ENCODE measurements around the gene SND1.

SND1 gene

GRCh38 chr7:128044064-128044463 is 392.1 kb downstream of the SND1 start:
- DNase-seq (ENCODE audit: low spot score): no peak

- no peak for DNase-seq (ENCODE audit: low spot score)
These were observed 393.2 kb downstream of the SND1 start for GRCh38 chr7:128045158-128045557.

DNA sequence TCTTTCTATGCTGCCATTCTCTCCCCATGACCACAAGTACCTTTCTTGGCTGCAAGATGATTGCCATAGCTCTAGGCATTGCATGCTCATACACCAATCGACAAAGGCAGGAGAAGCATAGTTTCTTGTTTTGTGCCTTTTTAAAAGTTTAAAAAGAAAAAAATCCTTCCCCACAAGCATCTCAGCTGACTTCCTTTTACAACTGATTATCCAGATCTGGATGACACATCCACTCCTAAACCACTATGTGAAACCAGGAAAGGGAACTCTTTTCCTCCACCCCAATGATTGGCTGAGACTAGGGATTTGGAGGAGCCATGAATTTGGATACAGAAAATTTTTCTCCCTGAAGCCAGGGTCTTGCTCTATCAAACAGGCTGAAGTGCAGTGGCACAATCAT is 393.8 kb downstream of the SND1 start:
- DNase-seq (ENCODE audit: low spot score): no peak

- DNase-seq (ENCODE audit: low spot score): no peak
These were observed 400.4 kb downstream of the SND1 start for GRCh38 chr7:128052404-128052803.

GRCh38 chr7:128053023-128053422 is 401.0 kb downstream of the SND1 start:
- DNase-seq (ENCODE audit: low spot score): no peak

GRCh38 chr7:128053991-128054390 is 402.0 kb downstream of the SND1 start:
- no peak for DNase-seq (ENCODE audit: low spot score)

GRCh38 chr7:128054511-128054910 is 402.5 kb downstream of the SND1 start:
- DNase-seq (ENCODE audit: low spot score): no peak

DNA sequence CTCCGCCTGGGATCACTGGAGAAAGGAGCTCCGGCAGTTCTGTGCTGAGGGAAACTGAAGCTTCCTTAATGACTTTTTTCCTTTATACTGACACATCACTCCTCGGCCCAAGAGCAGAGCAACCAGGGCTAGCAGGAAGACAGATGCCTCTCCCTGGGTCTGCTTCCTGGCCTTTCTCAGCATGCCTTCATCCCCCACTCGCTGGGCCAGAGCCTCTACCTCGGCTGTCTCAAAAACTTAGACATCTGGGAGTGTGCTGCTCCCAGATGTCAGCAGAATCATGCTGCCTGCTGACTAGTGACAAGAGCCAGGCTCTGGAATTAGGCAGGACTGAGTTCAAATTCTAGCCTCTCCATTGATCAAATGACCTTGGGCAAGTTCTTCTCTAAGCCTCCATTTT is 403.6 kb downstream of the SND1 start:
- no peak for DNase-seq (ENCODE audit: low spot score)

DNA sequence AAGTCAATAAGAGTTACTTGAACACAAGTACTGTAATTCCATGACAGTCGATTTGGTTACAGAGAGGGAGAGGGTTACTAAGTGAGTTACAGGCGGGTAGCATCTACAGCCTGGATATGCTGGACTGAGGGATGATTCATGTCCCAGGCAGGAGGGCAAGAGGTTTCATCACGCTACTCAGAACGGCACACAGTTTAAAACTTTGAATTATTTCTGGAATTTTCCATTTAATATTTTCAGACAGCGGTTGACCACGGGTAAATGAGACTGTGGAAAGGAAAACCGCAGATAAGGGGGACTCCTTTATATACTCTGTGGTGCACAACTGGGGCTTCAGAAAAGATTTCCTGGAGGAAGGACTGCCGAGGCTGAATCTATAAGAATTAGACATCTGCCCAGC is 404.9 kb downstream of the SND1 start:
- DNase-seq (ENCODE audit: low spot score): no peak

- DNase-seq (ENCODE audit: low spot score): no peak
These were observed 405.9 kb downstream of the SND1 start for GRCh38 chr7:128057909-128058308.

- no peak for DNase-seq (ENCODE audit: low spot score)
These were observed 407.4 kb downstream of the SND1 start for GRCh38 chr7:128059143-128059988.

GRCh38 chr7:128060018-128060417 is 408.0 kb downstream of the SND1 start:
- DNase-seq (ENCODE audit: low spot score): no peak

DNA sequence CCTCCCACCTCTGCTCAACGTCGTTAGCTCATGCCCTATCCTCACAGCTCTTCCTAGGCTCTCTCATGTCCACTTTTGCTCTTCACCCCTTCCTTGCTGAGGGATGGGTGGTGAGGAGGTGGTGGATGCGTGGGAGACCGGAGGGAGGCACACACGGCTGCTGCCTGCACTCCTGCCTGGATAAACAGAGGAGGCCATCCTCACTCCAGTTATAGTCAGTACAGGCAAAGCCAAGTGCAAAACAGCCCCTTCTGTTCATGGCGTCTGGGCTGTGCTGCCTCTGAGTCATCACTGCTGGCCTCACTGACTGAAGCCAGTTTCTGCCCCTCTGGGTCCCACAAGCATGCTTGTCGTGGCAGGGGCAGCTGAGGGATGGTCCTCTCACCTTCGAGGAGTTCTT is 411.1 kb downstream of the SND1 start:
- no peak for DNase-seq (ENCODE audit: low spot score)

GRCh38 chr7:128065872-128066271 is 413.9 kb downstream of the SND1 start:
- no peak for DNase-seq (ENCODE audit: low spot score)

GRCh38 chr7:128066395-128066794 is 414.4 kb downstream of the SND1 start:
- DNase-seq (ENCODE audit: low spot score): no peak

- DNase-seq (ENCODE audit: low spot score): no peak
These were observed 414.9 kb downstream of the SND1 start for GRCh38 chr7:128066858-128067257.

GRCh38 chr7:128067983-128068382 is 416.0 kb downstream of the SND1 start:
- no peak for DNase-seq (ENCODE audit: low spot score)

DNA sequence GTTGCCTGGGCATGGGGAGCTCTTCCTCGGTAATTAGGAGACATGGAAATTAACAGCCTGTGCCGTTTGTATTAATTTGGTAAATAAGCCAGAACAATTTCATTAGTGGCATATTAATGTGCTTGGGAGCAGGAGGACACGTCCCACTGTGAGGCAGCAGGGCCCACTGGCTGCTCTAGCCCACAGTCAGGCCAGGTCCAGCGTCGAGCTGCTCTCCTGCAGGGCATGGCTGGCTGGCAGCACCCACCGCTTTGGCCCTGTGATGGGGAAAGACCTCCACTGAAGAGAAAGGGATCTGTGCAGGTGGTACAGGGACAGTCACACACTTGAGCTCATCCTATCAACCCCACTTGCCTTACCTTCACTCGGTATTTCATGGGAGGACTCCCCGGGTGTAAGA is 416.8 kb downstream of the SND1 start:
- no peak for DNase-seq (ENCODE audit: low spot score)

DNA sequence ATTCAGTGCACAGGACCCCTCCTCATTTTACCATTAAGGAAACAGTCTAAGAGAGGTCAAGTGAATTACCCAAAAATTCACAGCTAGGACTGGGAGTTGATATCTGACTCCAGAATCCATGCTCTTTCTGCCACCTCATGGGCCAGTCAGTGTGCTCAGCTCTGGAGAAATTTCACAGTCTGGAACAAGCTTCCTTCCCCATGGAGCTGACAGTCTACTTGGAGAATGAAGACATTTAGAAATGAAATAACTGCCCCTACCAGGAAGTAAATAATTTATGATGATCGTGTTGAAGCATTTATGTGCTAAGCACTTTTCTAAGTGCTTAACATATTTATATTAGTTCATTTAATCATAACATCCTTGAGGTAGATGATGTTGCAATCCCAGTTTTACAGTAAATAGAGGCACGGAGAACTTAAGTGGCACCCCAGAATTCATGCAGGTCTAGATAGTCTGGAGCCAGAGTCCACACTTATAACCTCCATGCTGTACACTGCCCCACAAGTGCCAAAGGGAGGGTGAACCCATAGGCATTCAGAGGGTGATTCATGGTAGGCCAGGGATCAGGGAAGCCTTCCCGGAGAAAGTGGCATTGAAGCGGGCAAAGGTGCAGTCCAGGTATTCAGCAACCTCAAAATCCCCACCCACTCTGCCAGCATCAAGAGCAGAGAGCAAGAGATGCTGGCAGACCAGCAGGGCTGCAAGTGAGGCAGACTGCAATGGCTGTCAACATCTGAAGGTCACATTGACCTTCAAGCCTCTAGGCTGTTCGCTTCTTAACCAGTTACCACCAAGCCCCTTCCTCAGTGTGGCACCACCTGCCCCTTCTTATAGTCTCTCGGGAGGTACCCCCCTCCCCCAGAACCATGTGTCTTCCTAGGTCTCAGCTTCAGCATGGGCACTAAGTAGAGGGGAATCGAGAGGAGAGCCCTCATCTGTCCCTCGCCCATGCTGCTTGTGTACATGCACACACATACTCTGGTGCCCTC is 417.7 kb downstream of the SND1 start:
- no peak for DNase-seq (ENCODE audit: low spot score)

DNA sequence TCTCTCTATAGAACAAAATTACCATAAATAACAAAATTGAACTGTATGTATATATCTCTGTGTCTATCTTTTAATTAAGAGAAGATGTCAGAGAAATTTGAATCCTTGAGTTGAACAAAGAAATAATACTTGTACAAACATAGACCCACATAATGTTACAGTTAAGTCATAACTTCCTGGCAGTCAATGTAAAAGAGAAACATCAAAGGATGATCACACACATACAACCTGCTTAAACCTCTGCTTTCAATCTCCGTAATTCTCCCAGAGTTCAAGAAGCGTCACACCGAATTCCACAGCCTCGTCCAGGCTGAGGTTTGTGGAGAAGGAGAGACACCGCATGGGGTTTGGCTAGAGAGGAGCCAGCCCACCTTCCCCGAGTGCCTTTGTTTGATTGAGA is 419.4 kb downstream of the SND1 start:
- no peak for DNase-seq (ENCODE audit: low spot score)

DNA sequence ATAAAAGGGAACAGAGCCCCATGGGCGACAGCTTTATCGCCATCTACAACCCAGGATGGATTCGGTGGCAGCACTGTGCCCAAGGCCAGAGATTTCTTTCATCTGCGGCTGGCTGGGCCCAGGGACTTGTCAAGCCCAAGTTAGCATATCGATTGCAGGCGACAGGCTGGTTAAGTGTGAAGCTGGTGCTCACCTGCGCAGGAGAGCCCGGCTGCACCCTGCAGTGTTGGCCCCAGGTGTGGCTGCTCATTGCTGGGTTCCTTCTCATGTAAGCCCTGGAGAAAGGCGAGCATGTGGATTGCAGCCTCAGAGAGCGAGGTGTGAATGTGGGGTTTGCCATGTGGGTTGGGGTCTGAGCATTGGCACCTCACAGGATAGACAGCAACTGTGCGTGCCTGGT is 419.8 kb downstream of the SND1 start:
- DNase-seq (ENCODE audit: low spot score): no peak

- no peak for DNase-seq (ENCODE audit: low spot score)
These were observed 421.8 kb downstream of the SND1 start for GRCh38 chr7:128073671-128074310.

All from globus pallidus (tissue), 1 donor.